HG02943 (cell line): Measurements from ENCODE around the gene PLA2G2D.

Source experiments
- ATAC-seq: cut with Tn5 transposase; IDR thresholded peaks from one replicate; pipeline ENCODE4 v1.9.1; 2021; ENCODE audit warnings: mild to moderate bottlenecking, low read depth, moderate library complexity; ENCODE audit not compliant: unreplicated experiment

Gene PLA2G2D

GRCh38 chr1:20072771-20073170, 46.6 kb downstream of the PLA2G2D start:
- ATAC-seq = no peak

- no peak for ATAC-seq
Measured at GRCh38 chr1:20071416-20071815, 47.9 kb downstream of the PLA2G2D start.

DNA sequence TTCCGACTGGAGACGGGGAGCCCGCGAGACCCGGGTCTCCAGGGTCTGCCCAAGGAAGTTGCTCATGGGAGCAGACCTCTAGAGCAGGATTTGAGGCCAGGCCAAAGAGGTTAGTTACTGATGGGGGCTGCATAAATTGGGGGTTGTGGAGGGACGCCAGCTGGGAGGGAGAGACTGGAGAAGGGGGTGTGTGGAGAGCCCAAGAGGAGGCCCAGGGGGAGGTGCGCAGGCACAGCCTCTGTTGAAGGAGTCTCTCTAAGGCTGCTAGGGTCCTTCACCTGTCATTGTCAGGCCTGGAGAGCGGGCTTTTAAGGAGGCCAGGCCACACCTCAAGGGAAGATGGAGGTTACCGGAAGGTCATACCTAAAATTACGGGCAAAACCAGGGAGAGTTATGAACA, 49.0 kb downstream of the PLA2G2D start:
- ATAC-seq = no peak

DNA sequence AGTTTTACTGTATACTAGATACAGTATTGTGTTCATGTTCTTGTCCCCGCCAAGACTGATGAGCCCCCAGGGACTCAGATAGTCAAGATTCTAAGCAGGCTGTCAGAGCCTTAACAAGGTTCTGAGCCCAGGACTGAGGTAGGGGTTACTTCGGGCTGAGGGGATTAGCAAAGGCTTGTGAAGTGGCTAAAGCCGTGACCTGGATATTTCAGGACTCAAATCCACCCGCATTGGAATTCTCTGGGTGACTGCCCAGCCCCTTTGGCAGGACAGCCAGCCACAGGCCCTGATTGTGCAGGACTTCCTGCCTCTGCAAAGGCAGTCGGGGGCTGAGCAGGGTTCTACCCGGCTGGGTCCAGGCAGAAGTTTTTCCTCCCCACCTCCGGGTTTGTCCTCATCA, 49.5 kb downstream of the PLA2G2D start, which contains the start of gene PLA2G5:
TSS of gene PLA2G5 (plus strand) at position 321 of the 400 bp plus-strand sequence. CDS start 14,637 bp downstream, outside the sequence.
- ATAC-seq = no peak

GRCh38 chr1:20068722-20069121, 50.6 kb downstream of the PLA2G2D start:
- no peak for ATAC-seq

DNA sequence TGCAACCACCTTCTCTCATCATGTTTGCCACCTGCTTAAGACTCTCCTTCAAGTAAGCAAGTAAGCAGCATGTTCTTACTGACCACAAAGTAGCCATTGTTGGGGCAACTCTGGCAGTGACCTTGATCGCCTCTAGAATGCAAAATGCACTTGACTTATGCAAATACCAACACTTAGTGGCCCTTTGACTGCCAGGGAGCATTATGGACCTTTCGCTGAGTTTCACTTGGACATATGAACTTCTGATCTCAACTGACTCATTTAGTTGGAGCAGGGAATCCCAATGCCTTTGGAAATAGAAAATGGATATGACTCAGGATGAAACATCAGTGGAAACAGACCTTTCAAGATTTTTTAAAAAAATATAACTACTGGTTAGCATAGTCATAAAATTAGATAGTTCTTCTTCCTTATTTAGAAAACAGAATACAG, 55.5 kb downstream of the PLA2G2D start:
- ATAC-seq = no peak
